Stimulated activated CD4-positive, alpha-beta T cell treated with anti-CD3 and anti-CD28 coated beads, Interleukin-15, amount 100 ng/mL, for 24 hours (primary cell): ENCODE data around the gene HSPA12B.

ENCODE experiments used
- DNase-seq: peaks from one replicate; pipeline ENCODE4 v3.0.0-alpha.2; 2020

The HSPA12B gene

DNA sequence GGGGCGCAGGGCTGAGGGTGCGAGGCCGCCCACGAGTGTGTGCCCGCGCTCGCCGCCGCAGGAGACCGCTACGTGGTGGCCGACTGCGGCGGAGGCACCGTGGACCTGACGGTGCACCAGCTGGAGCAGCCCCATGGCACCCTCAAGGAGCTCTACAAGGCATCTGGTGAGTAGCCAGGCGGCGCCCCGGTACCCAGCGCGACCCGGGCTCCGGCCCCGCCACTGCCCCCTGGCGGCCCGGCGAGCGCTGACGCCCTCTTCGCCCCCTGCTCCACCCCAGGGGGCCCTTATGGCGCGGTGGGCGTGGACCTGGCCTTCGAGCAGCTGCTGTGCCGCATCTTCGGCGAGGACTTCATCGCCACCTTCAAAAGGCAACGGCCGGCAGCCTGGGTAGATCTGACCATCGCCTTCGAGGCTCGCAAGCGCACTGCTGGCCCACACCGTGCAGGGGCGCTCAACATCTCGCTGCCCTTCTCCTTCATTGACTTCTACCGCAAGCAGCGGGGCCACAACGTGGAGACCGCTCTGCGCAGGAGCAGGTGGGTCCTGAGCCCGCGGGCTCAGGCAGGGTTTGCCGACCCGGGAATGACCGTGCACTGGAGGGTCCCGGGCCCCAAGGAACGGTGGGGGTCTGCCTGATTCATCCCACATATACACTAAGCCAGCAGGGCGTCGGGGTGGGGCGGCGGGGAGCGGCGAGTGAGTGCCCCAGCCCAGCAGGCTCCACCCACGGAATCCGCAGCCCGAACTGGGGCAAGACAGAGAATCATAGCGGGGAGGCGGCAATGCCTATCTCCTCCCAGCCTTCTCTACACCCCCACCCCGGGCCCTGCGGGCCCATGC lies 17.4 kb downstream of the HSPA12B start:
- DNase-seq = peak; percentile 55

DNA sequence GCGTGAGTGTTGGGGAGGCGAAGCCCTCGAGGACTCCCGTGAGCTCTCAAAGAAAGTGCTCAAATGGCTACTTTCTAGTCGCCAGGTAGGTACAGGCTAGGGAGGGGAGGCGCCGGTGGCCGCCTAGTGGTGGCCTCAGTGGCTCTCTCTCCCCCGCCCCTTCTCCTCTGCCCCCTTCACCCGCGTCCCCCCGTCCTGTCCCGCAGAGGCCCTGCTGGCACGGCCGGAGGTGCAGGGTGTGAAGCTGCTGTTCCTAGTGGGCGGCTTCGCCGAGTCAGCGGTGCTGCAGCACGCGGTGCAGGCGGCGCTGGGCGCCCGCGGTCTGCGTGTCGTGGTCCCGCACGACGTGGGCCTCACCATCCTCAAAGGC lies 18.8 kb downstream of the HSPA12B start:
- no peak for DNase-seq

DNA sequence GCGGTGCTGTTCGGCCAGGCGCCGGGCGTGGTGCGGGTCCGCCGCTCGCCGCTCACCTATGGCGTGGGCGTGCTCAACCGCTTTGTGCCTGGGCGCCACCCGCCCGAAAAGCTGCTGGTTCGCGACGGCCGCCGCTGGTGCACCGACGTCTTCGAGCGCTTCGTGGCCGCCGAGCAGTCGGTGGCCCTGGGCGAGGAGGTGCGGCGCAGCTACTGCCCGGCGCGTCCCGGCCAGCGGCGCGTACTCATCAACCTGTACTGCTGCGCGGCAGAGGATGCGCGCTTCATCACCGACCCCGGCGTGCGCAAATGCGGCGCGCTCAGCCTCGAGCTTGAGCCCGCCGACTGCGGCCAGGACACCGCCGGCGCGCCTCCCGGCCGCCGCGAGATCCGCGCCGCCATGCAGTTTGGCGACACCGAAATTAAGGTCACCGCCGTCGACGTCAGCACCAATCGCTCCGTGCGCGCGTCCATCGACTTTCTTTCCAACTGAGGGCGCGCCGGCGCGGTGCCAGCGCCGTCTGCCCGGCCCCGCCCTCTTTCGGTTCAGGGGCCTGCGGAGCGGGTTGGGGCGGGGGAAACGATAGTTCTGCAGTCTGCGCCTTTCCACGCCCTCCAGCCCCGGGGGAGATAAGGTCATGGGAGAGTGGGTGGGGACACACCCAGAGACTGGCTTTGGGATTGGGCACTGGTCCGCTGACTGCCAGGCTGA lies 19.3 kb downstream of the HSPA12B start:
- DNase-seq = peak; percentile 75

DNA sequence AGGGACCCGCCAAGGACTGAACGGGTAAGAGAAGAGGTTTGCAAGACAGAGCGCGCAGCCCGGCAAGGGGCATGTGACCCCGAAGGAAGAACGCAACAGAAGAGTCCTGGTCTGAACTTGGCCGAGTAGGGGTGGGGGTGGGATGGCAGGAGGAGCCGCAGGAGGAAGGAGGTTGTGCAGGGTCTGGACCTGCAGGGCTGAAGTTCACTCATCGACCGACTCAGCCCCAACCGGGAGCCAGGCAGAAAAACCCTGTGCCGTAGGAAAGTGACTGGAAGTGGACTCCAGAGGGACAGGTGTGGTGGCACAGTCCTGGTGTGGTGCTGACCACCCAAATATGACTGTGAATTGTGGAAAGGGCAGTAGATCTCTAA lies 19.9 kb downstream of the HSPA12B start:
- DNase-seq = no peak

DNA sequence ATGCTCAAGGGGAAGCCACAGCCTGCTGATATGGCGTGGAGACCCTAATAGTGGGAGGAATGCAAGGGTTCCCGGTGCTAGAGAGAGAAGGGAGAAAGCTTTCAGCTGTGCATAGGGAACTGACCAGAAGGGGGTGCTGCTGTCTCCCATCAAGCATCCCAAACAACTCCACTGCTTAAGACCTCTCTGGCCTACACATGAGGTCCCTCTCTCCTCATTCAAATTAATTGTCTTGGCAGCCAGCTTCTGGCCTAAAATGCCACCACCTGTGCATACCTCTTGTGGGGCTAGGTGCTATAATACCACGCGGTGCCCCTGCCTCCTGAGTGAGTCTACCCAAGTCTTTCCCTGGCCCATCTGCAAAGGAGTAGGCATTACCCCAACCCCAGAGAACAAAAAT lies 20.6 kb downstream of the HSPA12B start:
- peak; percentile 72 for DNase-seq

DNA sequence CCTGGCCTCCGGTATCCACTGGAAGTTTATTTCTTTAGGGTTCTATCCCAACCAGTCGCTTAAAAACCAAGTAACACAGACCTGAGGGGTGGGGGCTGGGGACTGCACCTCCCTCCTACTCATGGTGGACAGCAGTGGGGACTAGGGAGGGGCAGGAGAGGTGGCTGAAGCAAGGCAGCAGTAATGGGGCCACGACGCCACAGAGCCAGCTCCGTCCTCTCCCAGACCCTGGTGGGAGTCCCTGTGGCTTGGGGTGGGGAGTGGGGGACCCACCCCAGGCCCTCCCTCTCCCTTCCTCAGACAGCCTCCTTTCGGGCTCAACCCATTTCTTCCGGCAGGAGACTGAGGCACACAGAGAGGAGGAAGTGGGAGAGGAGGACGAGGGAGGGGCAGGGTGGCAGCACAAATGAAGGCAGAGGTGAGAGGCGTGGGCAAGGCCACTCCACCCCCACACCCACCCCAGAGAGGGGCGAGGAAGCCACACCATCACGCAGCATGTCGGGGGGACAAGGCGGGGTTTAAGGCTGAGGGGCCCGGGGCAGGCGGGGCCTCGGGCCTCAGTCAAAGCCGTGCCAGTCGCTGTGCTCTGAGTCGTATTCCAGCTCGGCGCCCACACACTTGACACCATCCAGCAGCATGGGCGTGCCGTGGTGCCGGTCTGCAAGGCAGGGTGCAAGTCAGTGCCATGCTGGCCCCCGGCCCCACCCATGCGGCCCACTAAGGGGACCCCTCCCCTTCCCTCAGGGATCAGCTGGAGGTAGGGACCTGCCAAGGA lies 21.2 kb downstream of the HSPA12B start:
- no peak for DNase-seq

DNA sequence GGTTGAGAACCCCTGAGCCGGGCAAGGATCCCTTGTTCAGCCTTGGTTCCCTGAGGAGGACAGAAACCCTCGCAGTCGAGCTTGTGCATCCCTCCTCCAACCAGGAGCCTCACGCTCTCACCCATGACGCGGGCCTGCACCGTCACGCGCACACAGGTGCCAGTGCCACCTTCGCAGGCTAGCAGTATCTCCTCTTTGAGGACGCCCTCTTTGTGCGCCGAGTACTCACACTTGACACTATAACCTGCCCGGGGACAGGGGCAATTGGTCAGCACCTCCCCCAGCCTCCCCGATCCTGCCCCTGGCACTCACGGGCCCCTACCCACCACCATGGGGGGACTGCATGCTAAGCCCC lies 21.8 kb downstream of the HSPA12B start:
- DNase-seq = no peak

DNA sequence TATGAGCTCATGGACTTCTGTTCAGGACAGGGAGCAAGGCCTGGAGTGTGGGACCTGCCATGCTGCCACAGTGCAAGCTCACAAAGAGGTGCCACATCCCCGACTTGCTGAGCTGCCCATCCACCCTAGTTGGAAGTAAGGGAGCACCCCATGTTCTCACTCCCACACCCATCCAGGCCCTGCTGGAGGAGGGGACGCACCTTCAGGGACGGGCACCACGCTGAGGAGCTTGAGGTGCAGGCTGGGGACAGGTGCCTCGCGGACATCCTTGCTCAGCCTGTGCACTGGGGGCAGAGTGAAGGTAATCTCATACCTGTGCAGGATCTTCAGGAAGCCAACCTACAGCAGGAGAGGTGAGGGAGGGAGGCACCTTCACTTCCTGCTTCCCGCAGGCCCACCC lies 22.8 kb downstream of the HSPA12B start:
- no peak for DNase-seq

DNA sequence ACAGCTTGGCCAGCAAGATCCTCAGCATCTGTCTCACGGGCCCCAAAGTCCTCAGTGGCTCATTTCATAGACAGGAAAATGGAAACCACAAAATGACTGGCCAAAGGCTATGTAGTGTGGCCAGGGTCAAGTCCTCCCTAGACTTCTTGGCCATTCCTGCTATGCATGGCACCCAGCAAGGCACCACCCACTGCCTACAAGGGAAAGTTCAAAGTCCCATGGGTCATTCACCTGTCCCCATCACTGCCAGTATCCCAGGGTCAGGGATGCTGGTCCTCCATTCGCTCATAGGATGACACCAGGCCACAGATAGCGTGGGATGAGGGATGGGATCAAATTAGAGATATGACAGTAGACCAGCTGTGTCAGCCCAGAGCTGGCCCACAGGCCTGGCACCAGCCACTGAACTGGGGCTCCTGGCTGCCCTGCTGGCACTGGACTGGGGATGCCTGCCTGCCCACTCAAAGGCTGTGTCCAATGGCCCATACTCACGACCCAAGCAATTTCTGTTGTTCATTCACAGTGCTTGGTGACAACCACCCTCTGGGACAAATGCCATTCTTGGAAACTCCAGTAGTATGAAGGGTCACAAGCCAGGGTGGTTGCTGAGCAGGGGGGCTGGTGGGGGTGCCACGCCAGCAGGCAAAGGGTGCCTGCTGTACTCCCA lies 23.5 kb downstream of the HSPA12B start:
- no peak for DNase-seq

DNA sequence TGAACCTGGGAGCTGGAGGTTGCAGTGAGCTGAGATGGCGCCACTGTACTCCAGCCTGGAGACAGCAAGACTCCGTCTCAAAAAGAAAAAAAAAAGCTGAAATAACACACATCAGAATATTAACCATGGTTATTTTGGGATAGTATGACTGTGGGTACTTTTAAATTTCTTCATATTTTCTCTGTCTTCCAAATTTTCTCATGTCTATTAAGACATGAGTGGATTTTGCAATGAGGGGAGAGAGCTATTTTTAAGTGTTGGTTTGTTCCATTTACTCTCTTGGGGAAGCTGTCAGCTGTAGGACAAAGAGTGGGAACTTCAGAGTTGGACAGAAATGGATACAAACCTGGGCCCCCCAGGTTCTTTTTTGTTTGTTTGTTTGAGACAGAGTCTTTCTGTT lies 24.8 kb downstream of the HSPA12B start:
- DNase-seq = no peak

DNA sequence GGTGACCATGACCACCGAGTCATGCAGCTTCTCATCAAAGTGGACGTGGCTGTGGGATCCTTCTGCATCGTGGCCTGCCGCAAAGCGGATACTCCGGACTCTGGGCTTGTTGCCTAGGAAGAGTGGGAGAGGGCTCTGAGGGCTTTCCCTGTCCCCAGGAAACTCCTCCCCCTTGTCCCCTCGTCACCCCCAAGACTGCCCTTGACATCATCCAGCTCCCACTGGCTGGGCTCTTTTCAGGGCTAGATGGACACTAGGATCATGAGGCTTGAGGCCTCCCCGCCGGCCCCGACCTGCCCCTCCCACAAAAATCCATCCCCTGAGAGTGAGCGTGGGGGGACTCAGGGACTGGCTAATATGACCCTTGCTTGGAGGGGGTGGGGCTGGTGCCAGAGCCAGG lies 26.1 kb downstream of the HSPA12B start:
- DNase-seq = no peak

DNA sequence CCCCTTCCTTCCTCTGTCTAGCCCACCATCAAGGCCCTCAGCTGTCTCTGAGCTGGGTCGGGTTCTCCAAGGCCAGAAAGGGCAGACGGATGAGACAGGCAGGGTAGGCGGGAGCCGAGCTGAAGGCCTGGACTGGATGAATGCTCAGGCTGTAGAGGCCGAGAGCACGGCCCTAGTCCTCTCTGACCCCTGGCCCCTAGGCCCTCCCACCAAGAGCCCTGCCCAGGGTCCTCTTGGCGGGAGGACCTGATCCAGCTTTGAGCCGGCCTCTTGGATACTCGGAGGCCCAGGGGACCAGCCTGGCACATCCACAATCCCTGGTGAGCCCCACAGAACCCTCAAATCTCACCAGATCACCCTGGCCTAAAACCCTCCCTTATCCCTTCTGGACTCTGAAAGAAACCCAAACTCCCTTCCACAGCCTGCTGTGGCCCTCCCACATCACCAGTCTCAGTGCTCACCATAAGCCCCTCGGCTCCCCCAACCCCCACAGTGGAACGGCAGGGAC lies 26.9 kb downstream of the HSPA12B start:
- DNase-seq = no peak

DNA sequence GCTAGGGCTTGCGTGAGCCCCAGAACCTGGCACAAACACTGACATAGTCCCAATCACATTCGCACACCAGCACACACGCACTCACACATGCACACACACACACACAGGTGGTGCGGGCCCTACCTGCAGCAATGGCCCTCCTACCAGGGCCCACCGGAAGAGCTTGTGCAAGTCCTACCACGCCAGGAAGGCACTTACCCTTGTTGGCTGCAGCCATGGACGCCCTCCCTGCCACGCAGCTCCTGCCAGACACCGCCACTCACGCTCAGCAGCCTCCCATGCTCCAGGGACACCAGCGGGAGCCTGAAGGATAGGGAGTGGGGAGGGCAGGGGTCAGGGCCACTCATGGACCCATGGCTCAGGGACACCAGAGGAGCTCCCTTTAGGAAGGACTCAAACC lies 27.4 kb downstream of the HSPA12B start:
- no peak for DNase-seq

DNA sequence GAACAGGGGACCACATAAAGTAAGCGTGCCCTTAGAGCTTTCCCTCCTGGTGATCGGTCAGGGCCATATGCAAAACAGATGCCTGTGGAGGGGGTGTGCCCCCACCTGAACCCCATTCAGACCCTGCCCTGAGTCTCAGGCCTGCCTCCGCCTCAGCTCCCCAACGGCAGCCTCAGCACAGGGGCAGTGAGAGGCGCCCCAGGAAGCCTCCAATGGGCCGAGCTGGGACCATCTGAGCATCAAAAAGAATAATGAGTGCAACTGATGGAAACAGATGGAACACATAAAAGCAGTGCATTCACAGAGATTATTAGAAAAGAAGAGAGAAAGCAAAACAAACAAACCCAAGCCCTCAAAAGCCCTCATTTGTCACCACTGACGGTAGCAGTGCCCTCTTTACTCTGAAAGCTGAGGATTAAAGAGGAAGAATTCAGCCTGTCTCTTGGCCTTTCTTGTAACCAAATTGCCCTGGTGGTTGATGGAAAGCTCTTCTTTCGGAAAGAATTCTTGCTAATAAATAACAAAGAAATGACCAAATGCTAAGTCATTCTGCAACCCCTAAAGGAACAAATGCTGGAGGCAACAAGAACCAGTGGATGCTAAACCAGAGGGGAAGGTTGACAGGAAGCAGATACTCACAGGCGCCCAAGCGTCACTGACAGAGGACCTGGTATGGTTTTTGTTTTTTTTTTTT lies 28.3 kb downstream of the HSPA12B start:
- no peak for DNase-seq

DNA sequence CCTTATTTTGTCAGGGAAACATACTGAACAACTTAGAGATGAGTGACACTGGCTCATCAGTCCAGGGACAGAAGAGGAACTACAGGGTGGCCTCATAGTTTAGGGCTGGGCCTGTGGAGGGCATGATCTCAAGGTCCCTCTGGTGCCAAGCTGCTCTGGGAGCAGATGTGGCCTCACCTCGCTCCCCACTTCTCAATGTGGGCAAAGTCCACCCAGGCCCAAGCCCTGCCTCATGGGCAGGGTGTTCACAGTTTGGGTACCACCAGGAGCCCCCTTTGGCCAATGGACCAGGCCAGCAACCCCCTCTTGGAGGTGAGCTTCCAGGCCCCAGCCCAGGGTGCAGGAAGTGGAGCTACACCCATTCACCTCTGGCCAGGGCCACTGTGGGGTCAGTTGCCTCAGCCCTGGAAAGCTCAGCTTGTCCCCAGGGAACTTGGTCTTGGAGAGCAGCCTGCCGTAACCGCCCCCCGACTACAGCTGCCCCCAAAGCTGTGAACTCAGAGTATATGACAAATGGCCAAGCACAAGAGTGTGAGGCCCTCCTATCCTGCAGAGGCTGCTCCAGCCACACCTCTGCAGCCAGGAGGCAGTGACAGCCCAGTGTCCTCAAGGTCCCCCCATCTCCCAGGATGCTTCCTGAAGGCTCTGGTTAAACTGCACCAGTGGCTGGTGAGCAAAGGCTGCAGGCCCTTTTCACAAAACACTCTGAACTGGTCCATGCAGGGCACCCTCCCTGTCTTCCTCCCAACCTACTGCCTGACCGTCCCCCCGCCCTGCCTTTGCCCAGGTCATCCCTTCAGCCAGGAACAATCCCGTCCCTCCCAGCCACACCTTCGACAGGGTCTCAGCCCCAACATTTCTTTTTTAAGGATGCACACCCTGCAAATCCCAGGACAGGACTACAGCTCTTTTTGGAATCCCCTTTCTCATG lies 31.5 kb downstream of the HSPA12B start:
- DNase-seq = no peak

DNA sequence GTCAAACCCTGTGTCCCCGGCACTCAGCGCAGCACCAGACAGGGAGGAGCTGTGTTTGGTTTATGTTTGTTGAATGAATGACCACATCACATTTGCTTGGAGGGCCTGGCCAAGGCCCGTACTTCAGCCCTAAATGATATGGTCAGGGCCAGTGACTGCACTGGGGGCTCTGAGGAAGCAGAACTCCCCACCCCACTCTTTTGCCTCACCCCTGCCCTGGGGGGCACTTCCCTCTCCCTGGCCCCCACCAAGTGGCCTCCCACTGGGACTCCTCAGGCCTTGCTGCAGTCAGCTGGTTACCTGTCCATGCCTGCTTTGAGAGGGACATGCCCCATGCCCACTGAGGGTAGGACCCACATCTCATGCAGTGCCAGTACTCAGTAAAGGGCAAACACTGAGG lies 32.2 kb downstream of the HSPA12B start:
- no peak for DNase-seq

DNA sequence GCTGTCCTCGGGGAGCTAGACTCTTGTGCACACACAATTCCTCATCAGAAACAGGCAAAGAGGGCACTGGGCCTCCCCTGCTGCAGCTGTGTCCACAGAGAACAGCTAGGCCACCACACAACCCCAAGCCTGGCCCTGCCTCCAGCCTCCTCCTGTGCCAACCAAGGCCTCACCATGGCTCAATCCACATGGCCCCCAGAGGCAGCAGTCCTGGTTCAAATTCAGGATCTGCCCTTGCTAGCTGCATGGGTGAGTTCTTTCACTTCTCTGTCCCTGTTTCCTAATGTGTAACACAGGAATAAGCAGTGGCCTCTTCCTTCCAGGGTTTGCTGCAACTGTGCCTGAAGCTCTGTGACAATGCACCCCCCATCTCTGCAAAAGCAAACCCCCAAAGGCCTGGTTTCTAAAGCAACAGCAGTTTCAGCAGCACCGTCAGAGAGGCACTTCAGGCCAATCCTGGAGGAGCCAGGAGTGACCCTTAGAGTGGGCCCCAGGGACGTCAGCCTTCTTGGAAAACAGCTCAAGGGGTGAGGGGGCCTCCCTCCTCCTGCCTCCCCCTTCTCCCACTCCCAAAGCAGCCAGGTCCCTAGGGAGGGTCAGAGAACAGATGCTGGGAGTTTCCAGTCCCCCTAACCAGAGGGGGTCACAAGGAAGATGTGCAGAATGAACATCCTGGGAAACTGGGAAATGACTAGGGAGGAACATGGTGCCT lies 32.8 kb downstream of the HSPA12B start:
- no peak for DNase-seq

DNA sequence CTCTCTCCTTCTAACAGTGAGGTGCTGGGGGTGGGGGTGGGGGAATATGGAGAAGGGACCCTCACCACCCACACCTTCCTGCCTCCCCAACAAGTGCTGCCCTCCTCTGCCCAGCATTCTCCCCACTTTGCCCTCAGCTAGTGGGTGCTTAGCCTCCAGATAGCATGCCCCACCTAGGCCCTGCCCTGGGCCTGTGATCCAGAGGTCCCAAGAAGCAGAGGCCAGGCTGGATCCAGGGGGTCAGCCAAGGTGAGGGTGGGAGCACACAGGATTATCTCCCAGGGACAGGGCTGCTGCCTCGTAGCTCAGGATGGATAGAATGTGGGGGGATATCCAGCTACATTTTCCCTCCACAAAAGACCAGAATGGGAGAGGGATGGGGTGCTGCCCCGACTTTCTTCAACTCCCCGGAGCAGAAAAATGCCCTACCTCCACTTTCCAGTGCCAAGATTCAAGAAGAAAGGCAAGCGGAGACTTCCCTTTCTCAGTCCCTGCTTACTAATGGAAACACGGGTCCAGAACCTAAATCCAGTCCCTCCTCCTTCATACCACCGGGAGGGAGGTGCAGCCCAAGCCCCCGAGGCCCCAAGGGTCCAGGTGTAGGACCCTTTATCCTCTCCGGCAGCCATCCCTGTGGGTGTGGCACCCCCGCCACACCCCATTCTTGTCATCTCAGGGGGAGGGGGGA lies 34.1 kb downstream of the HSPA12B start:
- DNase-seq = no peak

DNA sequence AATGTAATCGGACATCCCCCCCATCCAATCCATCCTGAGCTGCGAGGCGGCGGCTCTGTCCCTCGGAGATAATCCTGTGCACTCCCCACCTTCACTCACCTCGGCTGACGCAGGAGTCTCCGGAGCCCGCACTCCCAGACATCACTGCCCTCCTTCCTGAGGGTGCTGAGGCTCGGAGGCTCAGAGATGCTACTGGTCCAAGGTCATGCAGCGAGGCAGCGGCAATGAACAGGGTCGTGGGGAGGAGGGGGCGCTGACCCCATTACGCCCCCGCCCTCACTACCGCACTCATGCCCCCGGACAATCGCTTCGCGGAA lies 34.6 kb downstream of the HSPA12B start:
- DNase-seq = peak; percentile 36
